MM.1S (cell line): ENCODE measurements around the gene CEP85L.

Source experiments
- DNase-seq: peaks from one replicate; pipeline ENCODE4 v3.0.0-alpha.2; 2015
- H2AFZ ChIP-seq: fragments of 300-600 bp; sonication (generic); 2 replicates; pipeline ENCODE4 v1.6.0; 2016; ENCODE audit warnings: antibody characterized with exemption, low read length
- H3F3A ChIP-seq: fragments of 300-600 bp; sonication (generic); 2 replicates; pipeline ENCODE4 v1.6.1; 2016; ENCODE audit warnings: mild to moderate bottlenecking, antibody characterized with exemption, low read length, moderate library complexity, mixed read lengths; ENCODE audit not compliant: insufficient read depth
- H3K27ac ChIP-seq: fragments of 300-600 bp; sonication (generic); 2 replicates; pipeline ENCODE4 v1.5.1; 2016; ENCODE audit warnings: mild to moderate bottlenecking, low read length
- H3K27me3 ChIP-seq: fragments of 300-600 bp; sonication (generic); replicated peaks from 2 replicates; pipeline ENCODE4 v1.6.0; 2016; ENCODE audit warnings: low read length; ENCODE audit not compliant: insufficient read depth
- H3K36me3 ChIP-seq: fragments of 300-600 bp; sonication (generic); replicated peaks from 2 replicates; pipeline ENCODE4 v1.6.1; 2016; ENCODE audit warnings: mild to moderate bottlenecking, low read length, mixed read lengths; ENCODE audit not compliant: insufficient read depth
- H3K4me1 ChIP-seq: fragments of 300-600 bp; sonication (generic); 2 replicates; pipeline ENCODE4 v1.6.1; 2016; ENCODE audit warnings: low read length, mixed read lengths
- H3K4me2 ChIP-seq: fragments of 300-600 bp; sonication (generic); 2 replicates; pipeline ENCODE4 v1.6.0; 2016; ENCODE audit warnings: low read depth, low read length
- H3K4me3 ChIP-seq: fragments of 300-600 bp; sonication (generic); 2 replicates; pipeline ENCODE4 v1.5.1; 2016; ENCODE audit warnings: low read length, mixed read lengths
- H3K79me2 ChIP-seq: fragments of 300-600 bp; sonication (generic); 2 replicates; pipeline ENCODE4 v1.6.1; 2016; ENCODE audit warnings: mixed run types, low read length, mixed read lengths
- H3K9ac ChIP-seq: fragments of 300-600 bp; sonication (generic); 2 replicates; pipeline ENCODE4 v1.6.1; 2016; ENCODE audit warnings: low read length, mixed read lengths
- H3K9me2 ChIP-seq: fragments of 300-600 bp; sonication (generic); replicated peaks from 2 replicates; pipeline ENCODE4 v1.6.1; 2016; ENCODE audit warnings: mild to moderate bottlenecking, low read length, mixed read lengths; ENCODE audit not compliant: insufficient read depth
- H3K9me3 ChIP-seq: fragments of 300-600 bp; sonication (generic); replicated peaks from 2 replicates; pipeline ENCODE4 v1.6.1; 2016; ENCODE audit warnings: mild to moderate bottlenecking, low read length, mixed read lengths; ENCODE audit not compliant: insufficient read depth
- H4K20me1 ChIP-seq: fragments of 300-600 bp; sonication (generic); 2 replicates; pipeline ENCODE4 v1.6.1; 2016; ENCODE audit warnings: mild to moderate bottlenecking, low read length, moderate library complexity, mixed read lengths; ENCODE audit not compliant: insufficient read depth
- EZH2 ChIP-seq: fragments of 300-600 bp; sonication (generic); optimal IDR thresholded peaks from 2 replicates; pipeline ENCODE3; 2017; ENCODE audit warnings: low read depth, mild to moderate bottlenecking, antibody characterized with exemption, low read length, mixed read lengths
- EZH2phosphoT487 ChIP-seq: fragments of 300-600 bp; sonication (generic); IDR thresholded peaks from 2 replicates; pipeline ENCODE4 v1.6.1; 2018; ENCODE audit warnings: antibody characterized with exemption, low read length
- TF ChIP-seq, protein P1 (sequence below): fragments of 300-600 bp; sonication (generic); IDR thresholded peaks from 2 replicates; pipeline ENCODE4 v1.5.1; 2016; ENCODE audit warnings: antibody characterized with exemption, low read length, mixed read lengths

CEP85L gene

DNA sequence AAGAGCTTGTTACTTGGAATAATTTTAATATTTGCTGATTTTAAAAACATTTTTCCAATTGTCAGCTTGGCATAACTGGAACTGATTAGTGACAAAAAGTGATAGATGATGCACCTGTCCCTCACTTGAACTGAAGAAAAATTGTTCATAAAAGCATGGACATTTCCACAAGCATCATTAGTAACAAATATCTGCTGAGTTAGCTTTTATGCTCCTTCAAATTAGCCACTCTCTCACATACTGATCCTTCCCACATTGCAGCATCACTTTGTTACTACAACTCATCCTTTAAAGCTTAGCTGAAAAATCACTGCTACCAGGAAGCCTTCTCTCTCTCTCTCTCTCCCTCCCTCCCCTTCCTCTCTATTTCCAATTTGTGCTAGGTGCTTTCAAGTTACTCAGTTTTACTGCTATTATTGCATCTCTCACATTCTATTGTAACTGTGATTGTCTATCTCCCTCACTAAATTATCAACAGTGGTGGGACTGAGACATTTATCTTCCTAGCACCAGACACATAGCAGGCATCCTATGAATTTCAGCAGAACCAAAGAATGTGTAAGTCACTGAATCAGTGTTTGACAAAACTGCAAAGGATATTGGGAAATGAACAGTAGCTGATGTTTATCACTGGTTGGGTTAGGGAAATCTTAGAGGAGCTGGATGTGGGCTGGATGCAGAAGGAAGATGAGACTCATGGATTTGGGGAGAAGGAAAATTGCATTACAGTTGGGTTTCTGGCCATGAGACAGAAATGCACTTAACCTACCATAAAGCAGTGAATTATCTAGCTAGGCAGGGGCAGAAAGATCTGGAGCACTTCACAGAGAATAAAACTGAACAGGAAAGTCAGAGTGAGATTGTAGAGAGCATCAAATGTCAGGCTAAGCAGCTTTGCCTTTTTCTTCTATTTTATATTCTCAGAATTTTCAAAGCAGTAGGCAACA is 231.7 kb downstream of the CEP85L start:
- no peak for TF ChIP-seq EZH2phosphoT487
- TF ChIP-seq, protein P1, sequence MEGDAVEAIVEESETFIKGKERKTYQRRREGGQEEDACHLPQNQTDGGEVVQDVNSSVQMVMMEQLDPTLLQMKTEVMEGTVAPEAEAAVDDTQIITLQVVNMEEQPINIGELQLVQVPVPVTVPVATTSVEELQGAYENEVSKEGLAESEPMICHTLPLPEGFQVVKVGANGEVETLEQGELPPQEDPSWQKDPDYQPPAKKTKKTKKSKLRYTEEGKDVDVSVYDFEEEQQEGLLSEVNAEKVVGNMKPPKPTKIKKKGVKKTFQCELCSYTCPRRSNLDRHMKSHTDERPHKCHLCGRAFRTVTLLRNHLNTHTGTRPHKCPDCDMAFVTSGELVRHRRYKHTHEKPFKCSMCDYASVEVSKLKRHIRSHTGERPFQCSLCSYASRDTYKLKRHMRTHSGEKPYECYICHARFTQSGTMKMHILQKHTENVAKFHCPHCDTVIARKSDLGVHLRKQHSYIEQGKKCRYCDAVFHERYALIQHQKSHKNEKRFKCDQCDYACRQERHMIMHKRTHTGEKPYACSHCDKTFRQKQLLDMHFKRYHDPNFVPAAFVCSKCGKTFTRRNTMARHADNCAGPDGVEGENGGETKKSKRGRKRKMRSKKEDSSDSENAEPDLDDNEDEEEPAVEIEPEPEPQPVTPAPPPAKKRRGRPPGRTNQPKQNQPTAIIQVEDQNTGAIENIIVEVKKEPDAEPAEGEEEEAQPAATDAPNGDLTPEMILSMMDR: no peak
- no peak for TF ChIP-seq EZH2
- Histone ChIP-seq H3K4me1 (no peaks in the 10 kb centered on the region), H3K36me3 (no peaks in the 10 kb centered on the region), H3K27ac (no peak overlapping the region), H4K20me1 (no peaks in the 10 kb centered on the region), H3K79me2 (no peaks in the 10 kb centered on the region), H3F3A (no peaks in the 10 kb centered on the region), H3K9me2 (no peaks in the 10 kb centered on the region), H3K27me3 (no peaks in the 10 kb centered on the region), H2AFZ (no peak overlapping the region), H3K4me3 (no peak overlapping the region), H3K9ac (no peak overlapping the region), H3K9me3 (no peaks in the 10 kb centered on the region), H3K4me2 (no peak overlapping the region)
- no peak for DNase-seq
